AG10803 (cell line): ENCODE measurements around the gene STT3B.

Experiments used
- DNase-seq: peaks from one replicate; pipeline ENCODE4 v3.0.0; 2010; ENCODE audit warnings: low read depth
- H3K4me3 ChIP-seq: 2 replicates; pipeline ENCODE4 v1.5.1; 2011; ENCODE audit warnings: mild to moderate bottlenecking, low read length, control low read depth
- TF ChIP-seq, protein P1 (sequence below): conservative IDR thresholded peaks from 2 replicates; pipeline ENCODE4 v1.5.1; 2011; ENCODE audit warnings: mild to moderate bottlenecking, low read length, control low read depth, inconsistent platforms

Gene STT3B

DNA sequence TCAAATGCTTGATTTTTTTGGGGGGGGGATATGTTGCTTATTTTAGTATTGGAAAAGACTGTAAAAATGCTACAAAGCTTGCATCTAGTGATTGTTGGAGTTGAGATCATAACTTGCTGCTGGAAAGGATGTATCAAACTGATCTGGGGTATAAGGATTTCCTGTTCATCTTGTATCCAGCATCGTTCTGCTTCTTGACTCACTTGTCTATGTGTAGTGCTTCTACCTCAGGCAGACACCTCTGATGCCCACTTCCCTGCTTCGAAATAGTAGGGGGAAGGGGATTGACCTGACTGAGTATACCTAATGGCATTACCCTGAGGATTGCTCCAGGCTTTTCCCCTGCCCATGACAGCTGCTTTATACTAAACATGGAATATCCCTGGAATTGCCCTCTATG is 42.7 kb downstream of the STT3B start:
- TF ChIP-seq, protein P1, sequence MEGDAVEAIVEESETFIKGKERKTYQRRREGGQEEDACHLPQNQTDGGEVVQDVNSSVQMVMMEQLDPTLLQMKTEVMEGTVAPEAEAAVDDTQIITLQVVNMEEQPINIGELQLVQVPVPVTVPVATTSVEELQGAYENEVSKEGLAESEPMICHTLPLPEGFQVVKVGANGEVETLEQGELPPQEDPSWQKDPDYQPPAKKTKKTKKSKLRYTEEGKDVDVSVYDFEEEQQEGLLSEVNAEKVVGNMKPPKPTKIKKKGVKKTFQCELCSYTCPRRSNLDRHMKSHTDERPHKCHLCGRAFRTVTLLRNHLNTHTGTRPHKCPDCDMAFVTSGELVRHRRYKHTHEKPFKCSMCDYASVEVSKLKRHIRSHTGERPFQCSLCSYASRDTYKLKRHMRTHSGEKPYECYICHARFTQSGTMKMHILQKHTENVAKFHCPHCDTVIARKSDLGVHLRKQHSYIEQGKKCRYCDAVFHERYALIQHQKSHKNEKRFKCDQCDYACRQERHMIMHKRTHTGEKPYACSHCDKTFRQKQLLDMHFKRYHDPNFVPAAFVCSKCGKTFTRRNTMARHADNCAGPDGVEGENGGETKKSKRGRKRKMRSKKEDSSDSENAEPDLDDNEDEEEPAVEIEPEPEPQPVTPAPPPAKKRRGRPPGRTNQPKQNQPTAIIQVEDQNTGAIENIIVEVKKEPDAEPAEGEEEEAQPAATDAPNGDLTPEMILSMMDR: no peak
- H3K4me3 ChIP-seq: no peak overlapping the region
- DNase-seq: no peak

DNA sequence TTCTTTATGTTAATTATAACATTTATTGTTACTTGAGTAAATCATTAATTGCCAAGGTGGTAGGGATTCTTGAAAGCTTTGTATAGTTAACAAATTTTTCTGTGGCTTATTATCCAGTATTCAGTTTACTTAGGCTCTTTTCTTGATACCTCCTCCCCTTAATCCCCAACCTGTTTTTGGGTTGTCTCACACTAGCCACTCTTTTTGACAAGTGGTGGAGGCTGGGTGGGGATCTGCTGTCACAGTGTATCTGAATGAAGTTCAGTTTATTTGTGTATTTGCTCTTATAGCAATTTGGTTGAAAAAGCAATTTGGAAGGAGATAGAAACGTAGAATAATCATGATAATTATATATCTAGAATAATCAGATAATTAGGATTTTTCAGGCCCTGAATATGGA is 43.8 kb downstream of the STT3B start:
- no peak overlapping the region for H3K4me3 ChIP-seq
- TF ChIP-seq, protein P1: no peak
- DNase-seq: no peak

DNA sequence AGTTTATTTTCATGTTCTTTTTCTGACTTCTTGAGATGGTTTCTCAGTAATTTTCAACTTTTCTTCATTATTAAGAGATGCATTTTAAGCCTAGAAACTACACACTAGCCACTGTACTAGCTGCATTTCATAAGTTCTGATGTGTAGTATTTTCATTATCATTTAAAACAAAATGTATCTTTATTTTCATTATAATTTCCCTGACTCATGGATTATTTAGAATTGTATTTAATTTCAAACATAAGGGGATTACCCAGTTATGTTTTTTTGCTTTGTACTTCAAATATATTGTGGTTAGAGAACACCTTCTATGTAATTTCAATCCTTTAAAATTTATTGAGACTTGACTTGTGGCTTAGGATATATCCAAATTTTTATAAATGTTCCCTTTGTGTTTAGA is 44.5 kb downstream of the STT3B start:
- TF ChIP-seq, protein P1: no peak
- no peak for DNase-seq
- H3K4me3 ChIP-seq: no peak overlapping the region

DNA sequence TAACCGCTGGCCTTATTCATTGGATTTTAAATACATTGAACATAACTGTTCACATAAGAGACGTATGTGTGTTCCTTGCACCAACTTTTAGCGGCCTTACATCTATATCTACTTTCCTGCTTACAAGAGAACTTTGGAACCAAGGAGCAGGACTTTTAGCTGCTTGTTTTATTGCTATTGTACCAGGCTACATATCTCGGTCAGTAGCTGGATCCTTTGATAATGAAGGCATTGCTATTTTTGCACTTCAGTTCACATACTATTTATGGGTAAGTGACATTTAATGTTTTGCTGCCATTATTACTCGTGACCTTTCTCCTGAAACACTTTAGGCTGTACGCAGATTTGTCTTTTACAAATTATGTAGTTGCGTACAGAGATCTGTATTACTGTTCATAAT is 47.1 kb downstream of the STT3B start:
- no peak for DNase-seq
- no peak overlapping the region for H3K4me3 ChIP-seq
- TF ChIP-seq, protein P1: no peak

DNA sequence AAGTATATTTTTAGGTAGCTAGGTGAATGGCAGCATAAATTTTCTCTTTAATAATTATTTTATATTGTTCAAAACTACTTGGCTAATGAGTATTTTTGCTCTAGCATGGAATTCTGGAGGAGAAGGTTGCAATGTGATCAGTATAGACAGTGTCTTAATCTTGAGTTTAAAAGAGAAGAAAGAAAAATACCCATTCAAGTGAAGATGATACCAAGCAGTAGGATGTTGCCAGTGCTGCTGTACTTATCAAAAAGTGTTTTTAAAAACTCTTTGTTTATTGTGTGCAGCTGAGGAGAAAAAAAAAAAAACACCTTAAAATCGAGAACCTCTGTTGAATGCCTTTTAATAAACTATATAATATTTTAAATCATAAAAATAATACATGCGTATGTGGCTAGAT is 47.9 kb downstream of the STT3B start:
- TF ChIP-seq, protein P1: no peak
- no peak for DNase-seq
- no peak overlapping the region for H3K4me3 ChIP-seq

DNA sequence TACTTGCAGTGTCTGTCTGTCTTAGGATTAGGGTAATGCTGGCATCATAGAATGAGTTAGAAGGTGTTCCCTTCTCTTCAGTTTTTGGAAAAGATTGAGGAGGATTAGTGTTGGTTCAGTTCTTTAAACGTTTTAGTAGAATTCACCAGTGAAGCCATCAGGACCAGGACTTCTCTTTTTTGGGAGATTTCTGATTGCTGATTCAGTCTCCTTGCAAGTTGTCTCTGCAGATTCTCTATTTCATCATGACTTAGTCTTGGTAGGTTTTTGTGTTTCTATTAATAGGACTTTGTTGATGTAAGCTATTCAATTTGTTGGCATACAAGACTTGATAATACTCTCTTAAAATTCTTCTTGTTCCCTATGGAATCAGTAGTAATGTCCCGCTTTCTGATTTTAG is 48.9 kb downstream of the STT3B start:
- DNase-seq: peak; percentile 18
- H3K4me3 ChIP-seq: no peak overlapping the region
- TF ChIP-seq, protein P1: no peak

DNA sequence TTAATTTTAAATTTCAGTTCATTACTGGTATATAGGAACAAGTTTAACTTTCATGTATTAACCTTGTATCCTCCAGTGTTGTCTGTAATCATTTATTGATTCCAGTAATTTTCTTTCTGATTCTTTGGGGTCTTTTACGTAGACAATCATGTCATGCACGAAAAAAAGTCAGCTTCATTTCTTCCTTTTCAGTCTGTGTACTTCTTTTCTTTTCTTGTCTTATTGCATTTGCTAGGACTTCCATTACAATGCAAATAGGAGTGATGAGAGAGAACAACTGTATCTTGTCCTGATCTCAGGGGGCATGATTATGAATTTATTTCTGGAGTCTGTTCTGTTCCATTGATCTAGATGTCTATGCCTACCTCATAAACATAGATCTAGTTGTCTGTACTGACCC is 56.5 kb downstream of the STT3B start:
- no peak for DNase-seq
- TF ChIP-seq, protein P1: no peak
- no peak overlapping the region for H3K4me3 ChIP-seq
